GM18873 (cell line): ENCODE results near the gene MSANTD1.

Source experiments
- ATAC-seq: cut with Tn5 transposase; IDR thresholded peaks from one replicate; pipeline ENCODE4 v1.9.1; 2021; ENCODE audit warnings: mild to moderate bottlenecking, moderate library complexity, moderate number of reproducible peaks; ENCODE audit not compliant: unreplicated experiment, low FRiP score

MSANTD1 gene

DNA sequence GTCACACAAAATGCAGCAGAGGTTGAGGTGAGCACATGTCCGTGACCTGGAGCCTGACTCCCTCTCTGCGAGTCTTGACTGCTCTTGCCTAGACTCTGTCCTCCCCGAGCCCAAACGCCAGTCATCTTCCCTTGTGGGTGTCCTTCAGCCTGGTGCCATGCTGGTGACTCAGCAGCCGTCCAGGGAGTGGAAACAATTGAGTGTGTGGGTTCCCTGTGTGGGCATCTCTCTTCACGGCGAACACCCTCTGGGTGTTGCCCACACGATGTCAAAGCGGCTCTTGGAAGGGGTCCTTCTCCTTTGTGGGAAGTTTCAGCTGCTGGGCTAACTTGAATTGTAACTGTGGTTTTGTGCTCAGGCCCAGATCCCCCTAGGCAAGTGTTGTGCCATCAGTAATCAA lies 17.5 kb upstream of the MSANTD1 start:
- ATAC-seq = no peak

GRCh38 chr4:3232001-3232400 lies 17.0 kb upstream of the MSANTD1 start:
- ATAC-seq = no peak

DNA sequence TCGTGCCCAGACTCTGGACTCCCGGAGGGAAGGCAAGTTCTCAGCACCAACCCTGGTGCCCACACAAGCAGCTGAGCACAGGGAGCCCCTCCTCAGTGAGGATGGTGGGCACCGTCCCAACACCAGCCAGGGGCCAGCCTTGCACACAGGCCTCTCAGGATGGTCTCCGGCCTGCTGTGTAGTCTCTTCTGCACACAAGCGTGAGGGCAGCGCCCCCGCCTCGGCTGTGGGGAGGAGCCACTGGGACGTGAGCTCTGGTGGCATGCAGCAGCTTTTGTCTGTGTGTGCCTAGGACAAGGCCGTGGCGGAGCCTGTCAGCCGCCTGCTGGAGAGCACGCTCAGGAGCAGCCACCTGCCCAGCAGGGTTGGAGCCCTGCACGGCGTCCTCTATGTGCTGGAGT lies 16.1 kb upstream of the MSANTD1 start:
- no peak for ATAC-seq

- ATAC-seq = no peak
These were observed 15.4 kb upstream of the MSANTD1 start for GRCh38 chr4:3233391-3234071.

DNA sequence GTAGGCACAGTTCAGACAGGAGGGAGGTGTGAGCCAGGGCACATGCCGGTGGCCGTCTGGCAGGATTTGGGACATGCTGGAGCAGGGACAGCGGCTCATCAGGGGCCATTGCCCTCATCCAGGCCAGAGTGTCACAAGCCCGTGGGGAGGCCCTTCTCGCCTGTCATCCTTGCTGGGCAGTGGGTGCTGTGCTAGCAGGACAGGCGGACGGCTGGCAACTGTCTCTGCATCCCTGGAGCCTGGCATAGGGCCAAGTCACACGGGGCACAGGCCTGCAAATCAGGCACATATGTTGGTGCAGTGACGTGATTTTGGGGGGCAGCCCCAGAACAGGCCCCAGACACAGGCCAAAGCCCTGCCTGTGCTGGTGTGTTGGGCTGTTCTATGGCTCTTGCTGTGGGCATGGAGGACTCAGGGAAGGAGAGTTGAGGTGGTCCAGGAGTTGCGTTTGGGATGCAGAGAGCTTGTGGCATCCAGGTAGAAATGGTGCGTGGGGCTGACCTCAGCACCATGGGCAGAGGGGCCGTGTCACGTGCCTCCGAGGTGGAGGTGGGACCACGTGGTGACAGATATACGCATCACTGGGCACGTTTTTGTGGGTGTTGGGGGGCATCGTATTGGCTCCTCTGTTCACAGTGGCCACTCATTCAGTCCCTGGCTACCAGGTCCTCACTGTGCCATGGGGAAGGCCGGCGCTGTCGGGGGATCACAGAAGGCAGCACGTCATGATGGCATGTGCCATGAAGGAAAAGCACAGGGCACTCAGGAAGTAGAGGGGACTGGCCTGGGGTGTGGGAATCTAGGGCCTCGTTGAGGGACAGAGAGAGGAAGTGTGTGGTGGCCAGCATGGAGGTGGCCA lies 14.6 kb upstream of the MSANTD1 start:
- ATAC-seq = no peak

DNA sequence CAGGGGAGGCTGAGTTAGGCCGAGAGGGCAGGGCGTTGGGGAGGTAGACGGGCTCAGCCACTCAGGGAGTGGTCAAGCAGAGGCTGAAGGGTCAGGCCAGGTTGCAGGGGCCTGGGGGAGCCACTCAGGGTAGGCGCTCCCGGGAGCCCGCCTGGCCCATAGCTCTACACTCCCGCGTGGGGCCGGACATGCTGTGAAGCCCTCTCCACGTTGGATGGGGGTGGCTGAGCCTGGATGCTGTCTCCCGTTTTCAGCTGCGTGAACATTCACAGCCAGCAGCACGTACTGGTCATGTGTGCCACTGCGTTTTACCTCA lies 14.0 kb upstream of the MSANTD1 start:
- ATAC-seq = no peak

DNA sequence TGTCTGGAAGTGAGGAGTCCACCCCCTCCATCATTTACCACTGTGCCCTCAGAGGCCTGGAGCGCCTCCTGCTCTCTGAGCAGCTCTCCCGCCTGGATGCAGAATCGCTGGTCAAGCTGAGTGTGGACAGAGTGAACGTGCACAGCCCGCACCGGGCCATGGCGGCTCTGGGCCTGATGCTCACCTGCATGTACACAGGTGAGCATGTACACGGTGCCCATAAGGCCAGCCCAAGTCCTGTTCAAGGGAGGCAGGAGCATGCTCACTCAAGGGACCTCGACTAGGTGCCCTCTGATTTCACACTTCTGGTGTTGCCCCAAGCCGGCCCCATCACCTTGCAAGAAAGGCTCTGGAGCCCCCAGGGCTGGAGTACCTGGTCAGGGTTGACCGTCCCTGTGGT lies 13.4 kb upstream of the MSANTD1 start:
- no peak for ATAC-seq

GRCh38 chr4:3236326-3236878 lies 12.6 kb upstream of the MSANTD1 start:
- ATAC-seq = no peak

- ATAC-seq = no peak
These were observed 11.7 kb upstream of the MSANTD1 start for GRCh38 chr4:3237266-3237665.

DNA sequence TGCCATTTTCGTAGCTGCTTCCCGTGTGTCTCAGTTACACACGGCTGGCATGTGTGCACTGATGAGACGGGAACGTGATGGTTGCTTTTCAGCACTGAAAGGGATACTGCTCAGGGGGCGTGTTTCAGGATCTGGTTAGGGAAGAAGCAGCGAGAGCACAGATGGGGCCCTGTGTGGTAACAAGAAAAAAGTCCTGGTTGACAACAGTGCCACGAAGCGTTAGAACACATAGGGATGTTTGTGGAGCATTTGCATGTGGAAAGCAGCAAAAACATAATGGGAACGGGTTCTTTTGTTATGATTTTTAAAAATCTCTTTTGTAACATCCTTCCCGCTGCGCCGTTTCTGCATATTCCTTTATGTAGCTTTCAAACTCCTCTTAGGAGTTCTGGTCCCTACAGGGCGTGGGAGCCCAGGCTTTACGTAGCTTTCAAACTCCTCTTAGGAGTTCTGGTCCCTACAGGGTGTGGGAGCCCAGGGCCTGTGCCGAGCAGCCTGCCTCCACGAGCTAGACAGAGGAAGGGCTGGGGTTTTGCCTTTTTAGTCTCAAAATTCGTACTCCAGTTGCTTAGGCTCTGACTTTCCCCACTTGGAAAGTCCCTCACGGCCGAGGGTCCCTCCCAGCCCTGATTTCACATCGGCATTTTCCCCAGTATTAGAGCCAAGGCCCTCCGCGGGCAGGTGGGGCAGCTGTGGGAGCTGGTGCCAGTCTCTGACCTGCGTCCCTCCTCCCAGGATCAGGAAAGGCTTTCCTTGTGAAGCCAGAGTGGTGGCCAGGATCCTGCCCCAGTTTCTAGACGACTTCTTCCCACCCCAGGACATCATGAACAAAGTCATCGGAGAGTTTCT lies 11.0 kb upstream of the MSANTD1 start:
- no peak for ATAC-seq

- ATAC-seq = no peak
These were observed 10.2 kb upstream of the MSANTD1 start for GRCh38 chr4:3238721-3239120.

- ATAC-seq = no peak
These were observed 9.7 kb upstream of the MSANTD1 start for GRCh38 chr4:3239303-3239702.

DNA sequence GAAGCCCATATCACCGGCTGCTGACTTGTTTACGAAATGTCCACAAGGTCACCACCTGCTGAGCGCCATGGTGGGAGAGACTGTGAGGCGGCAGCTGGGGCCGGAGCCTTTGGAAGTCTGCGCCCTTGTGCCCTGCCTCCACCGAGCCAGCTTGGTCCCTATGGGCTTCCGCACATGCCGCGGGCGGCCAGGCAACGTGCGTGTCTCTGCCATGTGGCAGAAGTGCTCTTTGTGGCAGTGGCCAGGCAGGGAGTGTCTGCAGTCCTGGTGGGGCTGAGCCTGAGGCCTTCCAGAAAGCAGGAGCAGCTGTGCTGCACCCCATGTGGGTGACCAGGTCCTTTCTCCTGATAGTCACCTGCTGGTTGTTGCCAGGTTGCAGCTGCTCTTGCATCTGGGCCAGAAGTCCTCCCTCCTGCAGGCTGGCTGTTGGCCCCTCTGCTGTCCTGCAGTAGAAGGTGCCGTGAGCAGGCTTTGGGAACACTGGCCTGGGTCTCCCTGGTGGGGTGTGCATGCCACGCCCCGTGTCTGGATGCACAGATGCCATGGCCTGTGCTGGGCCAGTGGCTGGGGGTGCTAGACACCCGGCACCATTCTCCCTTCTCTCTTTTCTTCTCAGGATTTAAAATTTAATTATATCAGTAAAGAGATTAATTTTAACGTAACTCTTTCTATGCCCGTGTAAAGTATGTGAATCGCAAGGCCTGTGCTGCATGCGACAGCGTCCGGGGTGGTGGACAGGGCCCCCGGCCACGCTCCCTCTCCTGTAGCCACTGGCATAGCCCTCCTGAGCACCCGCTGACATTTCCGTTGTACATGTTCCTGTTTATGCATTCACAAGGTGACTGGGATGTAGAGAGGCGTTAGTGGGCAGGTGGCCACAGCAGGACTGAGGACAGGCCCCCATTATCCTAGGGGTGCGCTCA lies 8.7 kb upstream of the MSANTD1 start:
- ATAC-seq = no peak

GRCh38 chr4:3240936-3241522 lies 7.9 kb upstream of the MSANTD1 start:
- no peak for ATAC-seq

DNA sequence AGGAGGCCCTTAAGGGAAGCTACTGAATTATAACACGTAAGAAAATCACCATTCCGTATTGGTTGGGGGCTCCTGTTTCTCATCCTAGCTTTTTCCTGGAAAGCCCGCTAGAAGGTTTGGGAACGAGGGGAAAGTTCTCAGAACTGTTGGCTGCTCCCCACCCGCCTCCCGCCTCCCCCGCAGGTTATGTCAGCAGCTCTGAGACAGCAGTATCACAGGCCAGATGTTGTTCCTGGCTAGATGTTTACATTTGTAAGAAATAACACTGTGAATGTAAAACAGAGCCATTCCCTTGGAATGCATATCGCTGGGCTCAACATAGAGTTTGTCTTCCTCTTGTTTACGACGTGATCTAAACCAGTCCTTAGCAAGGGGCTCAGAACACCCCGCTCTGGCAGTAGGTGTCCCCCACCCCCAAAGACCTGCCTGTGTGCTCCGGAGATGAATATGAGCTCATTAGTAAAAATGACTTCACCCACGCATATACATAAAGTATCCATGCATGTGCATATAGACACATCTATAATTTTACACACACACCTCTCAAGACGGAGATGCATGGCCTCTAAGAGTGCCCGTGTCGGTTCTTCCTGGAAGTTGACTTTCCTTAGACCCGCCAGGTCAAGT lies 6.9 kb upstream of the MSANTD1 start:
- ATAC-seq = no peak

- ATAC-seq = no peak
These were observed 5.7 kb upstream of the MSANTD1 start for GRCh38 chr4:3243136-3243780.

DNA sequence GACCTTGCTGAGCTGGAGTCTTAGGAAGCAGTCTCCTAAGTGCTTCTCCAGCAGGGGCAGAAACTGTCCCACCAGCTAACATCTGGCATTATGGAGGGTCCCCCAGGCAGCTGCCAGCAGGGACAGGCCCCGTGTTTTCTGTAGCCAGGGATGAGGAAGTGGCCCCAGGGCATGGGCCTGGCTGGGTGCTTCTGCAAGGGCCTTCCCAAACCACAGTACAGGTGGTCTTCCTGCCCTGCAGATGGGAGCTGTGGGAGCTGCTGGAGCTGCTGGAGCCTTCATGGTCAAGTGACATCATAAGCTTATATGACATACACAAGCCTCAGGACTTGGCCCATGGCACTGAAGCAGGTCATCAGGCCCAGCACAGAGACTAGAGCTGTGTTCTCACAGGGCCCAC lies 5.0 kb upstream of the MSANTD1 start:
- no peak for ATAC-seq

DNA sequence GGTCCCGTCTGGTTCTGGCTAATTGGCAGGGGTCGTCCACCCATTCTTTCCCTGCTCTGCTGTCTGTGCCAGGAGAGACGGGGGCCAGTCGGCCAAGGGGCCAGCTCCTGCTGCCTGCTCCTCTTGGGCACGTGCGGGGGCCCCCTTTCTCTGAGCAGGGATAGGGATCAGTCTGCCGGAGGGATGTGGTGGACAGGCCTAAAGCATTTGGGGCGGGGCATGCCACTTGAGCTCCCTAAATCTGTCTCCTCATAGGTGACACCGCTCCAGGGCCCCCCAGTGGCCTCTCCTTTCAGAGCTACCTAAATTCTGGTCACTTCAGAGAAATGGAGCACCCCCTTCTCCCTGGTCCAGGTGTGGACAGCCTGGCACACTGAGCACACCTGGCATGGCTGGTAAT lies 4.2 kb upstream of the MSANTD1 start:
- no peak for ATAC-seq

DNA sequence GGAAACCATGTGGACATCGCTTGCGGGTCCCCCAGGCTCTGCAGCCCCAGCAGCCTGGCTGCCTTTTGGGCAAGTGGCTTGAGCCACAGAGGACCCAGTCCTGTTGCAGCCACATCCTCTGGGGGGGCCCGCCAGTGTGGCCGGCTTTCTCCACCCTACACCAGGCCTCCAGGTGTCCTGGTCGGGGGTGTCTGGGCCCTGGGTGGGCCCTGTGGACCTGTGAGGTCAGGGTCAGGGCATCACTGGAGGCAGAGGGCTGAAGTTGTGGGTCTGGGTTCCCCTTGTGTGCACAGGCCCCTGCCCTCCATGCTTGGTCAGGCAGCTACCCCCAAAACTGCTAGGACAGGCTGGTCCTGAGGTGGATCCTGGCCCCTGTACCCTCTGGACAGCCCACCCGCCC lies 3.3 kb upstream of the MSANTD1 start:
- ATAC-seq = no peak
